Prostate gland (tissue), 2 donors: ENCODE data around the gene RETREG2.

ENCODE experiments used
- POLR2A ChIP-seq: fragments of 450-650 bp; IDR thresholded peaks from one replicate; pipeline ENCODE4 v1.6.1; 2016; ENCODE audit warnings: antibody characterized with exemption, mild to moderate bottlenecking
- POLR2AphosphoS5 ChIP-seq: sonication (generic); formaldehyde crosslinking; IDR thresholded peaks from one replicate; pipeline ENCODE4 v1.6.1; 2017; ENCODE audit warnings: antibody characterized with exemption
- TF ChIP-seq, protein P1 (sequence below), 4 experiments: fragments of 200-600 bp in 2 of 4; fragments of 450-650 bp in 2 of 4; sonication (generic) in 2 of 4; IDR thresholded peaks; 1 replicate in 3 of 4; 2 replicates in 1 of 4; pipeline ENCODE4 v1.5.1; 2016 to 2019; ENCODE audit warnings: antibody characterized with exemption in 4 of 4, mild to moderate bottlenecking in 2 of 4, moderate library complexity in 2 of 4

DNA sequence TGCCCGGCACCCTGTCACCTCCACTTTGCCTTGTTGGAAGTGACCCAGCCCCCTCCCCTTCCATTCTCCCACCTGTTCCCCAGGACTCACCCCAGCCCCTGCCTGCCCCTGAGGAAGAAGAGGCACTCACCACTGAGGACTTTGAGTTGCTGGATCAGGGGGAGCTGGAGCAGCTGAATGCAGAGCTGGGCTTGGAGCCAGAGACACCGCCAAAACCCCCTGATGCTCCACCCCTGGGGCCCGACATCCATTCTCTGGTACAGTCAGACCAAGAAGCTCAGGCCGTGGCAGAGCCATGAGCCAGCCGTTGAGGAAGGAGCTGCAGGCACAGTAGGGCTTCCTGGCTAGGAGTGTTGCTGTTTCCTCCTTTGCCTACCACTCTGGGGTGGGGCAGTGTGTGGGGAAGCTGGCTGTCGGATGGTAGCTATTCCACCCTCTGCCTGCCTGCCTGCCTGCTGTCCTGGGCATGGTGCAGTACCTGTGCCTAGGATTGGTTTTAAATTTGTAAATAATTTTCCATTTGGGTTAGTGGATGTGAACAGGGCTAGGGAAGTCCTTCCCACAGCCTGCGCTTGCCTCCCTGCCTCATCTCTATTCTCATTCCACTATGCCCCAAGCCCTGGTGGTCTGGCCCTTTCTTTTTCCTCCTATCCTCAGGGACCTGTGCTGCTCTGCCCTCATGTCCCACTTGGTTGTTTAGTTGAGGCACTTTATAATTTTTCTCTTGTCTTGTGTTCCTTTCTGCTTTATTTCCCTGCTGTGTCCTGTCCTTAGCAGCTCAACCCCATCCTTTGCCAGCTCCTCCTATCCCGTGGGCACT, 4.5 kb downstream of the RETREG2 start:
- TF ChIP-seq, protein P1, sequence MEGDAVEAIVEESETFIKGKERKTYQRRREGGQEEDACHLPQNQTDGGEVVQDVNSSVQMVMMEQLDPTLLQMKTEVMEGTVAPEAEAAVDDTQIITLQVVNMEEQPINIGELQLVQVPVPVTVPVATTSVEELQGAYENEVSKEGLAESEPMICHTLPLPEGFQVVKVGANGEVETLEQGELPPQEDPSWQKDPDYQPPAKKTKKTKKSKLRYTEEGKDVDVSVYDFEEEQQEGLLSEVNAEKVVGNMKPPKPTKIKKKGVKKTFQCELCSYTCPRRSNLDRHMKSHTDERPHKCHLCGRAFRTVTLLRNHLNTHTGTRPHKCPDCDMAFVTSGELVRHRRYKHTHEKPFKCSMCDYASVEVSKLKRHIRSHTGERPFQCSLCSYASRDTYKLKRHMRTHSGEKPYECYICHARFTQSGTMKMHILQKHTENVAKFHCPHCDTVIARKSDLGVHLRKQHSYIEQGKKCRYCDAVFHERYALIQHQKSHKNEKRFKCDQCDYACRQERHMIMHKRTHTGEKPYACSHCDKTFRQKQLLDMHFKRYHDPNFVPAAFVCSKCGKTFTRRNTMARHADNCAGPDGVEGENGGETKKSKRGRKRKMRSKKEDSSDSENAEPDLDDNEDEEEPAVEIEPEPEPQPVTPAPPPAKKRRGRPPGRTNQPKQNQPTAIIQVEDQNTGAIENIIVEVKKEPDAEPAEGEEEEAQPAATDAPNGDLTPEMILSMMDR (IDR thresholded peaks at IDR 0.05) = no peak
- no peak for TF ChIP-seq POLR2A
- TF ChIP-seq POLR2AphosphoS5 = no peak
